K562 (cell line): Measurements from ENCODE around the gene KCNF1. TPM values are rescaled to one million over a fixed set of nuclear protein-coding genes. Genes with fewer than 3 reads are reported as not detected.

Experiments used
- ATAC-seq: fragments of 200-7000 bp; cut with Tn5 transposase; 3 replicates; pipeline ENCODE4 v1.9.1; 2020; ENCODE audit warnings: moderate library complexity
- BruUV-seq: library from RNA; stranded (reverse); fragments of 400-500 nt; replicated peaks from 2 replicates; lab custom pipeline; 2021; lab: Mats Ljungman, UMichigan
- CTCF ChIA-PET: fragments of 300-600 bp; formaldehyde crosslinking; extraction: SDS; loops from one replicate; lab custom pipeline; 2021; ENCODE audit warnings: low intra/inter-chr PET ratio; lab: Yijun Ruan, JAX
- POLR2A ChIA-PET: fragments of 300-600, 350-650 bp; sonication (Branson Sonifier 250); formaldehyde crosslinking; extraction: SDS; loops from one replicate; lab custom pipeline; 2021; ENCODE audit warnings: antibody characterized with exemption, inconsistent platforms; lab: Yijun Ruan, JAX
- DNase-seq, 4 experiments: peaks; one replicate each; pipeline versions ENCODE4 v3.0.0 to v3.0.0-alpha.2; 2011 to 2018; ENCODE audit warnings: low spot score in 3 of 4, mixed read lengths in 3 of 4; ENCODE audit errors: extremely low read depth in 1 of 4
- FAIRE-seq: peaks from 2 replicates; lab custom pipeline; 2011; peaks lifted over from hg19 to GRCh38; lab: Jason Lieb, UNC
- H2AFZ ChIP-seq: 2 replicates; pipeline ENCODE4 v1.6.0; 2011; ENCODE audit warnings: low read depth, low read length, control low read depth, inconsistent platforms
- H3K27ac ChIP-seq: fragments of 200-600 bp; 3 replicates; pipeline ENCODE4 v1.8.0; 2011; ENCODE audit warnings: low read depth, mild to moderate bottlenecking, control low read depth, inconsistent platforms, low read length, moderate library complexity, mixed read lengths; ENCODE audit errors: extremely low read depth
- H3K27me3 ChIP-seq, 2 experiments: fragments of 300-600 bp in 1 of 2; 2 replicates in 1 of 2; 3 replicates in 1 of 2; pipeline versions ENCODE4 v1.6.0 to v1.8.0; 2011; ENCODE audit warnings: inconsistent platforms in 2 of 2, low read length in 2 of 2, mild to moderate bottlenecking in 1 of 2, mixed read lengths in 1 of 2, moderate library complexity in 1 of 2; ENCODE audit not compliant: control insufficient read depth in 2 of 2, insufficient read depth in 2 of 2
- H3K36me3 ChIP-seq: fragments of 300-600 bp; 3 replicates; pipeline ENCODE4 v1.8.0; 2011; ENCODE audit warnings: mild to moderate bottlenecking, low read length, inconsistent platforms; ENCODE audit not compliant: control insufficient read depth, insufficient read depth
- H3K4me1 ChIP-seq, 2 experiments: fragments of 200-600 bp in 1 of 2; replicated peaks in 1 of 2; 2 replicates in 1 of 2; 3 replicates in 1 of 2; pipeline versions ENCODE4 v1.5.1 to v1.8.0; 2011; ENCODE audit warnings: inconsistent platforms in 2 of 2, low read length in 2 of 2, mild to moderate bottlenecking in 1 of 2, mixed read lengths in 1 of 2, moderate library complexity in 1 of 2; ENCODE audit not compliant: control insufficient read depth in 2 of 2, insufficient read depth in 2 of 2
- H3K4me2 ChIP-seq: 2 replicates; pipeline ENCODE4 v1.6.1; 2011; ENCODE audit warnings: low read length, control low read depth, inconsistent platforms, mixed read lengths; ENCODE audit not compliant: insufficient read depth
- H3K4me3 ChIP-seq: fragments of 200-600 bp; sonication (generic), shearing (Covaris generic); 2 replicates; pipeline ENCODE4 v1.5.1; 2016; ENCODE audit warnings: control low read depth, inconsistent platforms
- H3K79me2 ChIP-seq: fragments of 200-600 bp; 3 replicates; pipeline ENCODE4 v1.8.0; 2011; ENCODE audit warnings: low read length, inconsistent platforms; ENCODE audit not compliant: control insufficient read depth, insufficient read depth
- H3K9ac ChIP-seq, 2 experiments: 2 replicates each; pipeline versions ENCODE4 v1.6.0 to v1.6.1; 2011; ENCODE audit warnings: low read depth in 2 of 2, low read length in 2 of 2, control low read depth in 1 of 2, inconsistent platforms in 1 of 2, mild to moderate bottlenecking in 1 of 2, mixed read lengths in 1 of 2; ENCODE audit not compliant: insufficient read depth in 1 of 2
- H3K9me1 ChIP-seq: one replicate; pipeline ENCODE4 v1.6.0; 2011; ENCODE audit warnings: inconsistent platforms, mild to moderate bottlenecking, low read length, moderate library complexity; ENCODE audit not compliant: control insufficient read depth, insufficient read depth
- H3K9me3 ChIP-seq: replicated peaks from 2 replicates; pipeline ENCODE4 v1.5.1; 2011; ENCODE audit warnings: low read depth, low read length, inconsistent platforms; ENCODE audit not compliant: control insufficient read depth, insufficient read depth
- H4K20me1 ChIP-seq: replicated peaks from 2 replicates; pipeline ENCODE4 v1.6.1; 2011; ENCODE audit warnings: low read length, inconsistent platforms, mixed read lengths; ENCODE audit not compliant: control insufficient read depth, insufficient read depth
- GATAD2B ChIP-seq: fragments of 450-650 bp; IDR thresholded peaks from 2 replicates; pipeline ENCODE4 v1.6.1; 2017; ENCODE audit warnings: mild to moderate bottlenecking, borderline replicate concordance
- HSF4 ChIP-seq: fragments of 250-450 bp; sonication (Bioruptor Pico); IDR thresholded peaks from 2 replicates; pipeline ENCODE4 v2.1.2; 2022; ENCODE audit warnings: mild to moderate bottlenecking, moderate library complexity, borderline replicate concordance
- RBM22 ChIP-seq: fragments of 200-400 bp; formaldehyde crosslinking; IDR thresholded peaks from 2 replicates; pipeline ENCODE4 v1.6.1; 2018; ENCODE audit warnings: low read length, low read depth; ENCODE audit not compliant: poor library complexity, severe bottlenecking
- TCF7 ChIP-seq: sonication (generic); IDR thresholded peaks from 2 replicates; pipeline ENCODE4 v1.6.1; 2016; ENCODE audit warnings: antibody characterized with exemption, borderline replicate concordance
- ZBTB8A ChIP-seq: fragments of 450-650 bp; IDR thresholded peaks from 2 replicates; pipeline ENCODE4 v1.6.1; 2018; ENCODE audit warnings: mild to moderate bottlenecking, moderate library complexity; ENCODE audit not compliant: partially characterized antibody
- ZFPM2 ChIP-seq: fragments of 250-450 bp; sonication (Bioruptor Pico); IDR thresholded peaks from 2 replicates; pipeline ENCODE4 v1.5.1; 2022; ENCODE audit warnings: mild to moderate bottlenecking
- ZNF280B ChIP-seq: fragments of 250-450 bp; sonication (Bioruptor Pico); IDR thresholded peaks from 2 replicates; pipeline ENCODE4 v1.5.1; 2021; ENCODE audit warnings: mild to moderate bottlenecking
- WGBS: fragments of 100-300 bp; shearing (Covaris generic); methylation state at CpG from one replicate; pipeline ENCODE4 v1.1.6; 2016; ENCODE audit warnings: low coverage, mixed read lengths; ENCODE audit not compliant: insufficient coverage; ENCODE audit errors: missing lambda C conversion rate; 5-methylcytosine and 5-hydroxymethylcytosine counted together
- in situ Hi-C: fragments of 300-500 bp; cut with MboI; formaldehyde crosslinking; loops from 4 replicates; pipeline ENCODE4 v1.15.0; 2018; ENCODE audit warnings: inconsistent platforms, mixed read lengths
- intact Hi-C: fragments of 100-400 bp; cut with micrococcal nuclease; formaldehyde crosslinking; loops from 2 replicates; pipeline ENCODE4 v1.14.2; 2022
- polyA plus RNA-seq, 8 experiments: library from polyadenylated mRNA; depleted of rRNA in 4 of 8; stranded (reverse) in 5 of 8; unstranded in 3 of 8; fragments of >200 nt; fragmentation: Nextera tagmentation in 2 of 8; fragmentation: Illumina TruSeq in 1 of 8; extraction: Ambion mirVana in 2 of 8; extraction: Trizol in 1 of 8; gene quantifications; 2 replicates each; pipeline versions ENCODE4 v1.2.1 to v1.2.3, GENCODE V29; 2011 to 2014; ENCODE audit warnings: inconsistent platforms in 1 of 8, missing spikeins in 1 of 8
- total RNA-seq, 7 experiments: library from RNA; depleted of rRNA in 6 of 7; stranded (reverse); fragments of >200 nt in 6 of 7; fragmentation: Illumina TruSeq in 2 of 7; extraction: Trizol in 2 of 7; gene quantifications; 2 replicates each; pipeline versions ENCODE4 v1.2.1 to v1.2.3, GENCODE V29; 2011 to 2021; ENCODE audit warnings: low replicate concordance in 1 of 7
- TF ChIP-seq, protein P1 (sequence below): sonication (generic); formaldehyde crosslinking; IDR thresholded peaks from 2 replicates; pipeline ENCODE4 v1.4.0; 2020; ENCODE audit warnings: mild to moderate bottlenecking, missing genetic modification reagents
- TF ChIP-seq, protein P2 (sequence below): fragments of 450-650 bp; formaldehyde crosslinking; IDR thresholded peaks from 2 replicates; pipeline ENCODE4 v1.4.0; 2022; ENCODE audit warnings: missing genetic modification characterization

Gene KCNF1
- total and polyA plus RNA-seq, 9 of the 15 experiments (the other 6 are each of a cell fraction or from before 2014, with no cell fraction given), result not detected

DNA sequence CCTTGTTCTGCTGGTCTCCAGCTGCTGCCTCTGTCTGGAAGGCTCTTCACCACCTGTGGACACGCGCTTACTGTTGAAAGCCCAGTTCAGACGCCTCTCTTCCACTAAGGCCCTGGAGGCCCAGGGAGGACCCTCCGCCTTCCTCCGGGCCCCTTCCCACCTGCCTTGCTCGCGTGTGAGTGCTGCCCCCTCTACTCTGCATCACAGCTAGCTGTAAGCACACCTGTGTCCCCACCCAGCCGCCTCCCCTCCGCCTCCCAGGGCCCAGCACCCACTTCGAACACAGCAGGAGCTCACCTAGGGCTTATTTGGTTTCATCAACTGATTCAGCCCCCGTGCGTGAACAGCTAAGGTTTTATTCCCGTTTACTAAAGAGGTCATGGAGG, 49.7 kb downstream of the KCNF1 start:
- DNase-seq, result no peak
- no peak overlapping the region for H3K4me2 ChIP-seq
- no peak for ATAC-seq
- POLR2A ChIA-PET, result interaction anchor here (0.6 to 0.7 kb wide), 4 partner anchors 9 to 60 kb away, joined by 3 to 4 read pairs (median 3); no protein-coding TSS in a partner anchor
- no peak overlapping the region for H2AFZ ChIP-seq
- CTCF ChIA-PET, result no interaction called here
- in situ Hi-C loops, result no loop called here
- peaks cover 0 to 9% of the 10 kb centered on the region in 2 experiments; a peak in 2 of 5 replicates for H3K4me1 ChIP-seq
- no peak for TF ChIP-seq ZBTB8A
- TF ChIP-seq GATAD2B, result no peak
- no peak for TF ChIP-seq HSF4 (CRISPR knock-in tag)
- TF ChIP-seq ZFPM2 (CRISPR knock-in tag), result no peak
- TF ChIP-seq ZNF280B (CRISPR knock-in tag), result no peak
- no peak for TF ChIP-seq RBM22
- TF ChIP-seq, protein P1, sequence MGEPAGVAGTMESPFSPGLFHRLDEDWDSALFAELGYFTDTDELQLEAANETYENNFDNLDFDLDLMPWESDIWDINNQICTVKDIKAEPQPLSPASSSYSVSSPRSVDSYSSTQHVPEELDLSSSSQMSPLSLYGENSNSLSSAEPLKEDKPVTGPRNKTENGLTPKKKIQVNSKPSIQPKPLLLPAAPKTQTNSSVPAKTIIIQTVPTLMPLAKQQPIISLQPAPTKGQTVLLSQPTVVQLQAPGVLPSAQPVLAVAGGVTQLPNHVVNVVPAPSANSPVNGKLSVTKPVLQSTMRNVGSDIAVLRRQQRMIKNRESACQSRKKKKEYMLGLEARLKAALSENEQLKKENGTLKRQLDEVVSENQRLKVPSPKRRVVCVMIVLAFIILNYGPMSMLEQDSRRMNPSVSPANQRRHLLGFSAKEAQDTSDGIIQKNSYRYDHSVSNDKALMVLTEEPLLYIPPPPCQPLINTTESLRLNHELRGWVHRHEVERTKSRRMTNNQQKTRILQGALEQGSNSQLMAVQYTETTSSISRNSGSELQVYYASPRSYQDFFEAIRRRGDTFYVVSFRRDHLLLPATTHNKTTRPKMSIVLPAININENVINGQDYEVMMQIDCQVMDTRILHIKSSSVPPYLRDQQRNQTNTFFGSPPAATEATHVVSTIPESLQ (CRISPR knock-in tag), result no peak
- no peak for TF ChIP-seq TCF7
- TF ChIP-seq, protein P2, sequence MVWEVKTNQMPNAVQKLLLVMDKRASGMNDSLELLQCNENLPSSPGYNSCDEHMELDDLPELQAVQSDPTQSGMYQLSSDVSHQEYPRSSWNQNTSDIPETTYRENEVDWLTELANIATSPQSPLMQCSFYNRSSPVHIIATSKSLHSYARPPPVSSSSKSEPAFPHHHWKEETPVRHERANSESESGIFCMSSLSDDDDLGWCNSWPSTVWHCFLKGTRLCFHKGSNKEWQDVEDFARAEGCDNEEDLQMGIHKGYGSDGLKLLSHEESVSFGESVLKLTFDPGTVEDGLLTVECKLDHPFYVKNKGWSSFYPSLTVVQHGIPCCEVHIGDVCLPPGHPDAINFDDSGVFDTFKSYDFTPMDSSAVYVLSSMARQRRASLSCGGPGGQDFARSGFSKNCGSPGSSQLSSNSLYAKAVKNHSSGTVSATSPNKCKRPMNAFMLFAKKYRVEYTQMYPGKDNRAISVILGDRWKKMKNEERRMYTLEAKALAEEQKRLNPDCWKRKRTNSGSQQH (CRISPR knock-in tag), result no peak
- no peak for FAIRE-seq
- no peak overlapping the region for H3K4me3 ChIP-seq
- no peaks in the 10 kb centered on the region for H4K20me1 ChIP-seq
- no peaks in the 10 kb centered on the region for H3K79me2 ChIP-seq
- H3K9me1 ChIP-seq, result peaks cover 4% of the 10 kb centered on the region
- H3K9ac ChIP-seq, result no peak overlapping the region
- peaks cover 32 to 63% of the 10 kb centered on the region in 2 experiments for H3K27me3 ChIP-seq
- H3K9me3 ChIP-seq, result no peaks in the 10 kb centered on the region
- intact Hi-C loops, result no loop called here
- no TSS peak for BruUV-seq
- no peaks in the 10 kb centered on the region for H3K36me3 ChIP-seq
- H3K27ac ChIP-seq, result no peak overlapping the region
- 2% methylated on average over 10 of the region's 13 CpGs for WGBS
